ENCODE results near the gene MPZ.
"Not testable (repeated sequence)": the region's sequence is repeated elsewhere in the genome, so short reads cannot be mapped to it uniquely, and the experiment has no call there.

MPZ gene

DNA sequence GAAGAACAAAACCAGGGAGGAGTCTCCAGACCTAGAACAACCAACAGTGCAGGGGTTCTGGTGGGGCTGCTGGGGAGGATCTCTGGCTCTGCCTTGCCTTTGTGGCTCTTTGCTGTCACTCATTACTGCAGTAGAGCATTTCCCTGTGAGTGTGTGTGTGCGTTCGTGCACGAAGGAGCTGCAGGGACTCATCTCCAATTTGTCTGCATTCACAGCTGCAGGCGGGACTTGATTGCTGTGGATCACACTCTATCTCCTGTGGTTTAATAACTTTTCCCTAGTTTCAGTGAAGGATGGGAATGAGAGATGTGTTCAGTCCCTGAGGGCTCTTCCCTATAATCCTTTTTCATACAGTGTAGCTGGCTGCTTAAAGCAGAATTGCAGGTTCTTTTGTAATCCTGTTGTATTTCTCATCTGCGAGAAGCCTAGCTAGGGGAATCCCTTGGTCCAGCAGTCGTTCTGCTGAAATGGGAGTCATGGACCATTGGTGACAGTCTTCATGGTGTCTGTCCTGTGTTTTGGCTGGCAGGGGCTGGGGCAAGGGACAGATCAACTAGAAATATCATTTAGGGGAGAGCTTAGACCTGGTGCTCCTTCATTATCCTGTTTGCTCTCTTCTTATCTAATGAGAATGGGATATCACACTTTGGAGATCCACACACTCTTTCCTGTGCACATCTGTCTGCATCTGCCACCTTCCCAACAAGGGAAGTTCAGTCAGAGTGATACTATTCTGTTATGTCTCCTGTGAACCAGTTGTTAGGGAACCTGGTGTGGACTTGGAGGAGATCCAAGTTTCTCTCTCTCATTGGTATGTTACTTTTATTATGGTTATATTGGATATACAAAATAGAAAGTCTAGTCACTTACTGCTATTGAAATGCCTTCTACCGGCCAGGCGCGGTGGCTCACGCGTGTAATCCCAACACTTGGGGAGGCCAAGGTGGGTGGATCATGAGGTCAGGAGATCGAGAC, 48.2 kb downstream of the MPZ start:
- no peak overlapping the region for H3K27ac ChIP-seq (ENCODE audit: low read length)
- H3K36me3 ChIP-seq (ENCODE audit: insufficient read depth, low read depth, low read length) = no peaks in the 10 kb centered on the region
- H3K9ac ChIP-seq (ENCODE audit: low read depth, low read length) = no peak overlapping the region
- H3K4me1 ChIP-seq (ENCODE audit: insufficient read depth, low read length) = peaks cover 13% of the 10 kb centered on the region
- H3K9me3 ChIP-seq (ENCODE audit: insufficient read depth, low read depth, low read length) = peaks cover 13% of the 10 kb centered on the region
- no peak overlapping the region for H3K4me3 ChIP-seq (ENCODE audit: low read length)
- H3K27me3 ChIP-seq (ENCODE audit: insufficient read depth, low read length) = peaks cover 47% of the 10 kb centered on the region

DNA sequence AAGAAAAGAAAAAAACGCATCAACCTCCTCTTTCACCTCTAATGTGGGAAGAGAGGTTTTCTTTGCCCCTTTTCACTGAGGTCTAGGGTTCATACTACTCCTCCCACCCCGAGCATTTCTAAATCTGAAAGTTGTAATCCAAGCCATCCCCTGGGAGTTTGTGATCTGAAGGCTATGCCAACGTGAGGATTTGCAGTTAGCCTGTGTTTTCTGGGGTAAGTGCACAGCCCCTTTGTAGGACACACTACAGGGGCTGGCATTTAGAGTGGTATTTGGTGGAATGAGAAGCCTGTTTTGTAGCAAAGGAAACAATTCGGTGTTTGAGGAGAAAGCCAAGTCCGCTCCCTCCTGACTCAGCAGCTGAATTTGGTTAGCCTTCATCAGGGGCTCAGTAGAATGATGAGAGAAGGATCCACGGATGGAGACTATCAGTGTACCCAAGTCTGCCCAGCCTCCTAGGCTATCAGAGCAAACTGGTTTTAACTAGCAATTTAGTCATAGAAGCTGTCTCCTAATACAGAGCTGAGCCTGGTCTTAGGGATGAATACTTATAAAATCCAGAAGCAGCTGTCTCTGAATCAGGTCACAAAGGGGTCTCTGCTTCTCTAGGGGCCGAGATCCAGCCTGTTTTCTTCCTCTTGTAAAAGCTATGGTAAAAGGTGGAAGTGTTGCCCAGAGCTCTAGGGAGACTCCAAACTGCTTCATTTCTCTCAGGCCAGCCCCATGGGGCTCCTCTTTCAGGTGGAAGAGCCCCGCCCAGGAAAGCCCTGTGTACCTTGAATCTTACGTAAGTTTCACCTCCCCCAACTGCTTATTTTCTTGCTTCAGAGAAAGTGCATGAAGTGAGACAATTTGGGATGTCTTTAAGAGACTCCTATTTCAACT, 49.1 kb downstream of the MPZ start:
- H3K9ac ChIP-seq (ENCODE audit: low read depth, low read length) = no peak overlapping the region
- H3K27me3 ChIP-seq (ENCODE audit: insufficient read depth, low read length) = peaks cover 47% of the 10 kb centered on the region
- no peak overlapping the region for H3K27ac ChIP-seq (ENCODE audit: low read length)
- H3K4me3 ChIP-seq (ENCODE audit: low read length) = no peak overlapping the region
- H3K36me3 ChIP-seq (ENCODE audit: insufficient read depth, low read depth, low read length) = no peaks in the 10 kb centered on the region
- peaks cover 13% of the 10 kb centered on the region for H3K9me3 ChIP-seq (ENCODE audit: insufficient read depth, low read depth, low read length)
- peaks cover 7% of the 10 kb centered on the region for H3K4me1 ChIP-seq (ENCODE audit: insufficient read depth, low read length)

DNA sequence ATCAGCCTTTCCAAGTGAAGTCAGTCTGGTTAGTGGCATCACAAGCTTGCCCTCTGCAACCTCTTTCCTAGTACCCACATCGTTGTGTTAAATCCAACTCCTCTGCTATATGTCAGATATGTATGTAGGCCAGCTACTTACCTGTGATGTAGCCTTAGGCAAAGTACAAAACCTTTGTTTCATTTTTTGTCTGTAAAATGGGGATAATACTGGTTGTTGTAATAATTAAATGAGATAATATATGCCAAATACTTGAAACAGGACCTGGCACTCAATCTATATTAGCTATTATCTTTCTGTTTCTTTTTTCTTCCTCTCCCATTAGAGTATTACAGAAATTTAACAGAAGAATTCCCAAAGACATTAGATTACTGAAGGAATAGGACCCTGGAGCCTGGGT, 50.0 kb downstream of the MPZ start:
- Histone ChIP-seq H3K27me3 (ENCODE audit: insufficient read depth, low read length) (peaks cover 47% of the 10 kb centered on the region), H3K9ac (ENCODE audit: low read depth, low read length) (no peak overlapping the region), H3K27ac (ENCODE audit: low read length) (no peak overlapping the region), H3K36me3 (ENCODE audit: insufficient read depth, low read depth, low read length) (no peaks in the 10 kb centered on the region), H3K9me3 (ENCODE audit: insufficient read depth, low read depth, low read length) (peaks cover 13% of the 10 kb centered on the region), H3K4me1 (ENCODE audit: insufficient read depth, low read length) (peaks cover 7% of the 10 kb centered on the region), H3K4me3 (ENCODE audit: low read length) (no peak overlapping the region)

DNA sequence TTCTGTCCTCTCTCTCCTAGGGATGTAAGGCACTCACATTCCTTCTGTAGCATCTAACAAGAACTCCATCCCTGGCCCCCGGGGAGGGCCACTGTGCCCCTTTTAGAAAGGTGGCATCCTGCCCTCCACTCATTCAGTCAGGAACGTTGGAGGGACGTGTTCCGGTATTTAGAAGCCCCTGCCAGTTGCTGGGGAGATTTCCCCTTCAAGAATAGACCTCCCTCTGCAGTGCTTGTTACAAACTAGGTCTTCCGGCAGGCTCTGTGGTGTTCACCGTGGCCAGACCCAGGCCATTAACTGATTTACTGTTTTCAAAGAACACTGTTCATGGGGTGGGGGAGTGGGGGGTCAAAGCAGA, 50.4 kb downstream of the MPZ start:
- Histone ChIP-seq H3K9me3 (ENCODE audit: insufficient read depth, low read depth, low read length) (peaks cover 13% of the 10 kb centered on the region), H3K4me3 (ENCODE audit: low read length) (peak overlapping the region; percentile 65; the same call in 1 of the 2 replicates), H3K4me1 (ENCODE audit: insufficient read depth, low read length) (peaks cover 7% of the 10 kb centered on the region), H3K27me3 (ENCODE audit: insufficient read depth, low read length) (peaks cover 47% of the 10 kb centered on the region), H3K27ac (ENCODE audit: low read length) (no peak overlapping the region), H3K9ac (ENCODE audit: low read depth, low read length) (no peak overlapping the region), H3K36me3 (ENCODE audit: insufficient read depth, low read depth, low read length) (no peaks in the 10 kb centered on the region)

DNA sequence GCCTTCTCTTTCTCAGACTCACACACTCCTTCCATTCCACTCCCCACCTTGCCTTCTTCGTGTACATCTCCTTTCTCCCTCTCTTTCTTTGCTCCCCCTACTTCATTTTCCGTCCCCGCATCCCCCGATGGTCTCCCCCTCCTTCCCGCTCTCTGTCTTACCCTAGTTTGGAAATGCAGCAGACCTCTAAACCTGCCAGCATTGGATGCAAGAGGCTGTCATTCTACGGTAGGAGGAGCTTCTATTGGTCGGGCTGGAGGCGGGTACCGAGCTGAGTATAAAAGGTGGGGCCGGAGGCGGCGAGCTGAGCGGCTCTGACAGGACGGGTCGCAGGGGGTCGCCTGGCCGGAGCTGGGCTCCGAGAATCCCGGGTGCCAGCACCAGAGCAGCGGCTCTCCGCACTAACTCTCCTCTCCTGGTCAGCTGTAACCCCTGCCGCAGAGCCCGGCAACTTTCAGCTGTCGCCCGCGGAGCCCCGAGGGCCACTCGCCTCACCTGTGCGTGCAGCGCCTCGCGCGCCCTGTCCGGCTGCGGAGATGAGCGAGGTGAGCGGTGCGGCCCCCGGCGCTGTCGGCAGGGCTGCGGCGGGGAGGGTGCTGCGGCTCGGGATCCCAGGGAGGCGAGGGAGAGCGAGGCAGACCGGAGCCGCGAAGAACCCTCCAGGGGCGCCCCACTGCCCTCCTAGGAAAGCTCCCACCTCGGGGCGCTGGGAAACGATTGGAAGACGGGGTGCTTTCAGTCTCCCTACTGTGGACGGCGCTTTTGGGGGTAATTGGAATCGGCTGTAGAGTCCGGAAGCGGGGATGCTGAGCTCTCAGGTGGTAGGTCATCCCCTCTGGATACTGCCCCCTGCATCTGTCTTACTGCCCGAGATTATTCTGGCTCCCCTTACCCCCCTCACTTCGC, 51.1 kb downstream of the MPZ start, which contains the start of gene PCP4L1:
TSS of gene PCP4L1 (plus strand) at position 307 of the 906 bp plus-strand sequence. CDS start at position 537, 230 bp downstream.
- Histone ChIP-seq H3K4me3 (ENCODE audit: low read length) (peak within 1 kb of the TSS; percentile 65), H3K9ac (ENCODE audit: low read depth, low read length) (no peak within 1 kb of the TSS), H3K27ac (ENCODE audit: low read length) (no peak within 1 kb of the TSS), H3K27me3 (ENCODE audit: insufficient read depth, low read length) (peaks cover 47% of the 10 kb centered on the region), H3K4me1 (ENCODE audit: insufficient read depth, low read length) (peaks cover 7% of the 10 kb centered on the region), H3K9me3 (ENCODE audit: insufficient read depth, low read depth, low read length) (peaks cover 13% of the 10 kb centered on the region), H3K36me3 (ENCODE audit: insufficient read depth, low read depth, low read length) (no peaks in the 10 kb centered on the region)

DNA sequence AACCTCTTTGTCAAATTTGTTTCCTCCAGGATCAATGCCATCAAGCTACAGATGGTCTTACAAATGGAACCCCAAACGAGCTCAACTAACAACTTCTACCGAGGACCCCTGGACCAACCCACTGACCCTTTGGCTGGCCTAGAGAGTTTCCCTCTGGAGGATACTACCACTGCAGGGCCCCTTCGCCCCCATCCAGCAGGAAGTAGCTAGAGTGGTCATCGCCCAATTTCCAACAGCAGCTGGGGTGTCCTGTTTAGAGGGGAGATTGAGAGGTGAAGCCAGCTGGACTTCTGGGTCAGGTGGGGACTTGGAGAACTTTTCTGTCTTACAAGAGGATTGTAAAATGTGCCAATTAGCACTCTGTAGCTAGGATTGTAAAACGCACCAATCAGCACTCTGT, 52.7 kb downstream of the MPZ start:
- Histone ChIP-seq H3K9me3 (ENCODE audit: insufficient read depth, low read depth, low read length) (peaks cover 13% of the 10 kb centered on the region), H3K27me3 (ENCODE audit: insufficient read depth, low read length) (peaks cover 47% of the 10 kb centered on the region)
- not testable (repeated sequence) for H3K9ac ChIP-seq (ENCODE audit: low read depth, low read length); H3K4me3 ChIP-seq (ENCODE audit: low read length); H3K27ac ChIP-seq (ENCODE audit: low read length); H3K4me1 ChIP-seq (ENCODE audit: insufficient read depth, low read length); H3K36me3 ChIP-seq (ENCODE audit: insufficient read depth, low read depth, low read length)

DNA sequence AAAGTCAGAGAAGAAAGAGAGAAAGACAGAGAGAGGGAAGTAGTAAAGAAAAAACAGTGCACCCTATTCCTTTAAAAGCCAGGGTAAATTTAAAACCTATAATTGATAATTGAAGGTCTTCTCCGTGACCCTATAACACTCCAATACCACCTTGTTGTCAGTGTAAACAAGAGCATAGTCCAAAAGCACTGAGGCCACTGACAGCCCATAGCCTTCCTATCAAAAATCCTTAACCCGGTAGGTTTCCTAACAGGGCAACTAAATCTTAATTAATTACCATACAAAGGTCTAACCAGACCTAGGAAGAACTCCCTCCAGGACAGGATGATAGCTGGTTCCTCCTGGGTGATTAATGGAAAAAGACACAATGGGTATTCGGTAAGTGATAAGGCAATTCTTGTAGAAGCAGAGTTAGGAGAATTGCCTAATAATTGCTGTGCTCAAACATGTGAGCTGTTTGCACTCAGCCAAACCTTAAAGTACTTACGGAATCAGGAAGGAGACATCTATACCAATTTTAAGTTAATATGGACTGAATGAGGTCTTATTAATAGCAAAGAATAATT, 53.7 kb downstream of the MPZ start:
- Histone ChIP-seq H3K9me3 (ENCODE audit: insufficient read depth, low read depth, low read length) (peaks cover 13% of the 10 kb centered on the region), H3K27me3 (ENCODE audit: insufficient read depth, low read length) (peaks cover 38% of the 10 kb centered on the region)
- H3K9ac ChIP-seq (ENCODE audit: low read depth, low read length); H3K4me3 ChIP-seq (ENCODE audit: low read length); H3K27ac ChIP-seq (ENCODE audit: low read length); H3K36me3 ChIP-seq (ENCODE audit: insufficient read depth, low read depth, low read length); H3K4me1 ChIP-seq (ENCODE audit: insufficient read depth, low read length): not testable (repeated sequence)

DNA sequence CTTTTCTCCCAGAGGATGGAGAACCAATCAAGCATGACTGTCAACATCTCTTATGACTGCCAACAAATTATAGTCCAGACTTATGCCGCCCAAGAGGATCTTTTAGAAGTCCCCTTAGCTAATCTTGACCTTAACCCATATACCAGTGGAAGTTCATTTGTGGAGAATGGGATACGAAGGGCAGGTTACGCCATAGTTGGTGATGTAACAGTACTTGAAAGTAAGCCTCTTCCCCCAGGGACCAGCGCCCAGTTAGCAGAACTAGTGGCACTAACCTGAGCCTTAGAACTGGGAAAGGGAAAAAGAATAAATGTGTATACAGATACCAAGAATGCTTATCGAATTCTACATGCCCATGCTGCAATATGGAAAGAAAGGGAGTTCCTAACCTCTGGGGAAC, 54.5 kb downstream of the MPZ start:
- not testable (repeated sequence) for H3K9ac ChIP-seq (ENCODE audit: low read depth, low read length); H3K36me3 ChIP-seq (ENCODE audit: insufficient read depth, low read depth, low read length); H3K27ac ChIP-seq (ENCODE audit: low read length); H3K4me1 ChIP-seq (ENCODE audit: insufficient read depth, low read length); H3K4me3 ChIP-seq (ENCODE audit: low read length)
- Histone ChIP-seq H3K27me3 (ENCODE audit: insufficient read depth, low read length) (peaks cover 31% of the 10 kb centered on the region), H3K9me3 (ENCODE audit: insufficient read depth, low read depth, low read length) (peaks cover 13% of the 10 kb centered on the region)
